Tibial artery (tissue), 4 donors: Measurements from ENCODE around the gene GASK1B.

Experiments
- DNase-seq, 2 donors: peaks; one replicate each; pipeline ENCODE4 v3.0.0-alpha.2; 2019
- H3K27ac ChIP-seq, 2 donors: fragments of 200-600 bp; sonication (generic) in 1 of 2; 1 replicate in 1 of 2; 2 replicates in 1 of 2; pipeline ENCODE4 v1.5.1; 2018 to 2019; ENCODE audit warnings: mild to moderate bottlenecking in 1 of 2
- H3K27me3 ChIP-seq, 2 donors: fragments of 200-600 bp; sonication (generic) in 1 of 2; one replicate each; pipeline versions ENCODE4 v1.5.1 to v1.6.0; 2016 to 2019
- H3K36me3 ChIP-seq, 3 donors: fragments of 200-600 bp; sonication (generic) in 2 of 3; one replicate each; pipeline ENCODE4 v1.5.1; 2016 to 2019; ENCODE audit warnings: mild to moderate bottlenecking in 2 of 3
- H3K4me1 ChIP-seq, 4 donors: fragments of 200-600 bp; sonication (generic) in 2 of 4; 1 replicate in 3 of 4; 2 replicates in 1 of 4; pipeline ENCODE4 v1.5.1; 2016 to 2019
- H3K4me3 ChIP-seq, 2 donors: fragments of 200-600 bp; sonication (generic) in 1 of 2; 1 replicate in 1 of 2; 2 replicates in 1 of 2; pipeline ENCODE4 v1.5.1; 2018 to 2019; ENCODE audit warnings: mild to moderate bottlenecking in 2 of 2
- H3K9me3 ChIP-seq, 3 donors: fragments of 200-600 bp; sonication (generic) in 1 of 3; one replicate each; pipeline ENCODE4 v1.5.1; 2016 to 2019
- intact Hi-C: fragments of 100-400 bp; cut with DNase I; formaldehyde crosslinking; loops from one replicate; pipeline ENCODE4 v1.15.0; 2023; ENCODE audit warnings: low total_unique reads
- TF ChIP-seq, protein P1 (sequence below), 2 experiments: fragments of 200-600 bp in 1 of 2; fragments of 450-650 bp in 1 of 2; IDR thresholded peaks; one replicate each; pipeline ENCODE4 v1.5.1; 2017 to 2019; ENCODE audit warnings: antibody characterized with exemption in 2 of 2, mild to moderate bottlenecking in 1 of 2, moderate library complexity in 1 of 2

Gene GASK1B

DNA sequence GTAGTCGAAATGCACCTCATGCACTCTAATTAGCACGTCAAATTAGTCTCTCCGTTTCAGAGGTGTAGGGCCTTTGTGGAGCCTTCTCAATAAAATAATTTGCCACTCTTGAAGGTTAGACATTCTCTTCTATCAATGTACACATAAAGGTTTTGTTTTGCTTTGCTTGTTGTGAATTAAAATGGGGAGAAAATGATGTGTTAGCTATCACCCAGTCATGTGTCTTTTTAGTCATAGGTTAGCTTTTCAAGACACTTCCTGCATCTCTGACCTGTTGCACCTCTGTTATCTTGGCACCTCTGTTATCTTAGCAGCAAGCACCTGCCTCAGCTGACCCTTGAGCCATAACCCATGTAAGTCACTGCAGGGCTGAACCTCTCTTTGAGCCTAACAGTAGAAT, 38.4 kb upstream of the GASK1B start:
- Histone ChIP-seq H3K9me3 (no peaks in the 10 kb centered on the region), H3K4me1 (peaks cover 0 to 39% (median 12%) of the 10 kb centered on the region in 4 donors), H3K36me3 (no peaks in the 10 kb centered on the region), H3K27me3 (no peaks in the 10 kb centered on the region), H3K27ac (peak overlapping the region; percentile 93 to 95), H3K4me3 (peak overlapping the region; percentile 49 to 51)
- DNase-seq, result no peak
- intact Hi-C loops, result no loop called here
- TF ChIP-seq, protein P1, sequence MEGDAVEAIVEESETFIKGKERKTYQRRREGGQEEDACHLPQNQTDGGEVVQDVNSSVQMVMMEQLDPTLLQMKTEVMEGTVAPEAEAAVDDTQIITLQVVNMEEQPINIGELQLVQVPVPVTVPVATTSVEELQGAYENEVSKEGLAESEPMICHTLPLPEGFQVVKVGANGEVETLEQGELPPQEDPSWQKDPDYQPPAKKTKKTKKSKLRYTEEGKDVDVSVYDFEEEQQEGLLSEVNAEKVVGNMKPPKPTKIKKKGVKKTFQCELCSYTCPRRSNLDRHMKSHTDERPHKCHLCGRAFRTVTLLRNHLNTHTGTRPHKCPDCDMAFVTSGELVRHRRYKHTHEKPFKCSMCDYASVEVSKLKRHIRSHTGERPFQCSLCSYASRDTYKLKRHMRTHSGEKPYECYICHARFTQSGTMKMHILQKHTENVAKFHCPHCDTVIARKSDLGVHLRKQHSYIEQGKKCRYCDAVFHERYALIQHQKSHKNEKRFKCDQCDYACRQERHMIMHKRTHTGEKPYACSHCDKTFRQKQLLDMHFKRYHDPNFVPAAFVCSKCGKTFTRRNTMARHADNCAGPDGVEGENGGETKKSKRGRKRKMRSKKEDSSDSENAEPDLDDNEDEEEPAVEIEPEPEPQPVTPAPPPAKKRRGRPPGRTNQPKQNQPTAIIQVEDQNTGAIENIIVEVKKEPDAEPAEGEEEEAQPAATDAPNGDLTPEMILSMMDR (IDR thresholded peaks at IDR 0.05), result no peak

DNA sequence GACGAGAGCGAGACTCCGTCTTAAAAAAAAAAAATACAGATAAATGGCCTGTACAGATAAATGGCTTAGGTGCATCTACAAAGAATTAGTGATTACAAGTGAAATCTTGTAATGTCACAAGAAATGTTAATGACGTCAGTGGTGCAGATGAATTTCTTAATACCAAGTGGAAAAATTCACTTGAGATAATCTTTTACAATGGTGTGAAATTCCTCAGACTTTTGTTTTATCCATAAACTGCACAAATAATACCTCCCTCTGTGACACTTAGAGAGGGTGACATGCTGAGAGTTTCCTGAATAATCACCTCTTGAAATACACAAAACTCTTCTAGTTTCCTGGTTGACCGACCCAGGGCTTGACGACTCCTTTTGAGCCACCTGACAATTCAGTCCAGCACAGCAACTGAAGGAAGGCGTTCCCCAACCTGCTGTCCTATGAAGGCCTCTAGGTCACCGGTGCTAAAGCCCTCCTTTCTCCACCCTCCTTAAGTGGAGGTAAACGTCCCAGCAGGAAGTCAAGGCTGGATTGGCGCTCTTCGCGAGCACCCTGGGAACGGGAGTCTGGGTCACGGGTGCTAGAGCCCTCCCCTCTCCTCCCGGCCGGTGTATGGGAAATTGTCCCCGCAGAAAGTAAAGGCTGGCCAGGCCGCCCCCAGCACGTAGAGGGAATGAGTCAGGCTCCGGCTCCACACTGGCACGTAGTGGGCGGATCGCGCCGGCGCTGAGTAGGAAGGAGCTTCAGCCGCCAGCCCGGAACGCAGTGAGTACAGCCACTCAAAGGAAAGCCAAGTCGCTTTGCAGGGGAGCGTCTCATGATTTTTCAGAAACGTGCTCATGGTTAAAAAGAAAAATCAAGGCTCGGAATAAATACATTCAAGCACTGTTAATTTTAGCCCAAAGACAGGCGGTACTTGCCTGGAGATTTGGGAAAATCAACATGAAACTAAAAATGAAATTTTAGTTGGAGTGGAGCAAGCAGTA, 37.3 kb upstream of the GASK1B start, which contains the start of gene TMEM144:
TSS of gene TMEM144 (plus strand) at position 662 of the 983 bp plus-strand sequence. CDS start 2,182 bp downstream, outside the sequence.
- H3K27ac ChIP-seq, result peak within 1 kb of the TSS; percentile 93 to 95
- no peaks in the 10 kb centered on the region for H3K36me3 ChIP-seq
- H3K4me1 ChIP-seq, result peaks cover 0 to 39% (median 12%) of the 10 kb centered on the region in 4 donors
- TF ChIP-seq, protein P1 (IDR thresholded peaks at IDR 0.05), result peak in 1 of 2 experiments; percentile 21
- no peaks in the 10 kb centered on the region for H3K27me3 ChIP-seq
- H3K9me3 ChIP-seq, result no peaks in the 10 kb centered on the region
- DNase-seq, result peak; percentile 96 to 98
- H3K4me3 ChIP-seq, result peak within 1 kb of the TSS; percentile 49 to 51
- intact Hi-C loops, result no loop called here

DNA sequence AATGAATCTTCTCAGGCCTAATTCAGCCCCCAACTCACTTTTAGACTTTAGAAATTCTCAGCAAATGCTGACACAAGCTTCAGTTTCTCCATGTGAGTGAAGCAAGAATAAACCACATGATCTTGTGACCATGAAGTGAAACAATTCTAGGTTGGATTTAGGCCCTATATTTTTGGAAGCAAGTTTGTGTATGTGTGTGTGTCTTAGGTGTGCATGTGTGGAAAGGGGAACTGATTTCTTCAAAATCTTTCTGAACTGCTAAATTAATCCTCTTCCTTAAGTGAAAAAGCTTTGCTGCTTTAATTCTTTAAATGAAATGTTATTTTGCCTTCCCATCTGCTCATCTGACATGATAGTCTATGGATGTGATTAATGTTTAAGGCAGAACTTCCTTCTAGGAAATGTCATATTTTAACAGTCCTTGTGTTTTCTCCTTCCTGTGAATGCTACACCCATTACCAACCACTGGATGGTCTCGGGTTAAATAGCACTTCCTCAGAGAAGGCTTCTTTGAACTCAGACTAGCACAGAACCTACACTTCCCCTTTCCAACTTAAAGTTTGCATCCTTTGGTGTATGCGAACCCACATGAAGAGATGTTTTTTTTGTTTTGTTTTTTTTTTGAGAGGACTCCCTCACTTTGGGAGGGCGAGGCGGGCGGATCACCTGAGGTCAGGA, 36.3 kb upstream of the GASK1B start:
- no peaks in the 10 kb centered on the region for H3K9me3 ChIP-seq
- intact Hi-C loops, result no loop called here
- H3K4me3 ChIP-seq, result no peak overlapping the region
- no peaks in the 10 kb centered on the region for H3K36me3 ChIP-seq
- TF ChIP-seq, protein P1 (IDR thresholded peaks at IDR 0.05), result no peak
- H3K4me1 ChIP-seq, result peaks cover 0 to 39% (median 12%) of the 10 kb centered on the region in 4 donors
- DNase-seq, result no peak
- H3K27me3 ChIP-seq, result no peaks in the 10 kb centered on the region
- peak overlapping the region; percentile 93 to 95 for H3K27ac ChIP-seq

DNA sequence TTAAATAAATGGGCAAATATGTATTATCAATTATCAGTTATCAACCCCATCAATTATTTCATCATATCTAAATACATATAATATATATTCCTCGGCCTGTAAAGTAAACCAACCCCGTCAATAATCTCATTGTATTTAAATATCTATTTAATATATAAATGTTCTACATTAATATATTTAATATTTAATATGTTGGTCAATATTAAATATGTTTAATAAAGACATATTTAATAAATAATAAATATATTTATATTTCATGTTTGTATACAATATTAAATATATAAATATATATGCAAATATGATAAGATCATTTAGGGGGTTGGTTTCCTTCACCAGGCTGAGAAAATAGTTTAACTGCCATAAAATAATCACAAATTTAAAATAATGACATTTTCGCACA, 31.1 kb upstream of the GASK1B start:
- TF ChIP-seq, protein P1 (IDR thresholded peaks at IDR 0.05), result no peak
- Histone ChIP-seq H3K27ac (no peak overlapping the region), H3K4me3 (no peak overlapping the region), H3K9me3 (no peaks in the 10 kb centered on the region), H3K4me1 (peaks cover 0 to 21% (median 4%) of the 10 kb centered on the region in 4 donors), H3K27me3 (no peaks in the 10 kb centered on the region), H3K36me3 (peaks cover 0 to 5% (median 0%) of the 10 kb centered on the region in 3 donors)
- no peak for DNase-seq
- intact Hi-C loops, result no loop called here

DNA sequence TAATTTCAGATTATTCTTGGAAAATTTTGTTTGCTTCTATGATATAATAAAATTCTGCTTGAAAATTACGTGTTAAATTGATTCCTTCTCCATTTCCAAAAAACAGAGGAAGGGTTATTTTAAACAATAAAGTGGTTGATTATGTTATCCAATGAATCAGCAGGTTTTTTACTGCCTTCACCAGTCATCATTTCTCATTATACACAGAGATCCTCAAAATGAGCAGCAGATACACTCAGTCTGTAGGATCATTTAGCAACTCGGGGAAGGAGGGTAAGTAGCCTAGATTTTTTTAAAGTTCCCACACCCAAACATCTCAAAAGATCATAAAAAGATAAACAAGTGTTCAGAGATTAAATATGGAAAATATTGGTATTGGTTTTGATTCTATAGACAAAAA, 30.6 kb upstream of the GASK1B start:
- Histone ChIP-seq H3K36me3 (peaks cover 0 to 5% (median 0%) of the 10 kb centered on the region in 3 donors), H3K4me3 (no peak overlapping the region), H3K27me3 (no peaks in the 10 kb centered on the region), H3K9me3 (no peaks in the 10 kb centered on the region), H3K27ac (no peak overlapping the region), H3K4me1 (peaks cover 0 to 17% (median 4%) of the 10 kb centered on the region in 4 donors)
- TF ChIP-seq, protein P1 (IDR thresholded peaks at IDR 0.05), result no peak
- no peak for DNase-seq
- intact Hi-C loops, result no loop called here
